K562 (cell line): Measurements from ENCODE around the gene DCAF11. TPM values are rescaled to one million over a fixed set of nuclear protein-coding genes. Genes with fewer than 3 reads are reported as not detected.
A peak's percentile ranks its signal among the peaks of the same experiment; 100 is the strongest.

ENCODE experiments used
- ATF4 ChIP-seq: fragments of 450-650 bp; formaldehyde crosslinking; IDR thresholded peaks from 2 replicates; pipeline ENCODE4 v1.4.0; 2022; ENCODE audit warnings: mild to moderate bottlenecking, moderate library complexity
- CTBP1 ChIP-seq: fragments of 450-650 bp; IDR thresholded peaks from 2 replicates; pipeline ENCODE4 v1.6.1; 2016; ENCODE audit warnings: borderline replicate concordance
- DACH1 ChIP-seq: fragments of 450-650 bp; IDR thresholded peaks from 2 replicates; pipeline ENCODE4 v1.6.1; 2018; ENCODE audit not compliant: partially characterized antibody
- GMEB1 ChIP-seq: fragments of 250-450 bp; sonication (Bioruptor Pico); IDR thresholded peaks from 2 replicates; pipeline ENCODE4 v1.4.0; 2020; ENCODE audit warnings: mild to moderate bottlenecking
- GTF2F1 ChIP-seq: IDR thresholded peaks from 2 replicates; pipeline ENCODE4 v1.6.1; 2011; ENCODE audit warnings: low read depth, low read length, improper control_type of control experiment
- HDAC1 ChIP-seq, 2 experiments: fragments of 450-650 bp; IDR thresholded peaks; 2 replicates each; pipeline ENCODE4 v1.6.1; 2016 to 2017; ENCODE audit warnings: inconsistent platforms in 1 of 2, mild to moderate bottlenecking in 1 of 2, moderate library complexity in 1 of 2
- HINFP ChIP-seq: fragments of 450-650 bp; conservative IDR thresholded peaks from 2 replicates; pipeline ENCODE4 v1.6.1; 2016; ENCODE audit warnings: missing genetic modification characterization, low read depth, mild to moderate bottlenecking, control low read depth, missing compliant biosample characterization
- MCM5 ChIP-seq: fragments of 450-650 bp; IDR thresholded peaks from 2 replicates; pipeline ENCODE4 v1.6.1; 2016; ENCODE audit warnings: low read depth
- PKNOX1 ChIP-seq: fragments of 450-650 bp; IDR thresholded peaks from 2 replicates; pipeline ENCODE4 v1.6.1; 2016
- PRDM10 ChIP-seq: fragments of 450-650 bp; IDR thresholded peaks from 2 replicates; pipeline ENCODE4 v1.6.1; 2018; ENCODE audit not compliant: partially characterized antibody
- PTRF ChIP-seq: fragments of 450-650 bp; IDR thresholded peaks from 2 replicates; pipeline ENCODE4 v1.6.1; 2016; ENCODE audit warnings: mild to moderate bottlenecking, missing genetic modification characterization, missing compliant biosample characterization
- SP1 ChIP-seq: sonication (generic); formaldehyde crosslinking; IDR thresholded peaks from 2 replicates; pipeline ENCODE4 v1.8.1; 2022; ENCODE audit warnings: mild to moderate bottlenecking, missing genetic modification reagents
- STAT5A ChIP-seq: IDR thresholded peaks from 2 replicates; pipeline ENCODE4 v1.6.1; 2012; ENCODE audit warnings: low read length, inconsistent platforms, borderline replicate concordance
- TFE3 ChIP-seq: fragments of 450-650 bp; formaldehyde crosslinking; IDR thresholded peaks from 2 replicates; pipeline ENCODE4 v1.4.0; 2020; ENCODE audit warnings: mild to moderate bottlenecking, mixed read lengths
- XRCC5 ChIP-seq: fragments of 200-400 bp; formaldehyde crosslinking; IDR thresholded peaks from 2 replicates; pipeline ENCODE4 v1.6.1; 2017; ENCODE audit warnings: low read depth, mild to moderate bottlenecking, low read length
- ZKSCAN3 ChIP-seq: fragments of 250-450 bp; sonication (Bioruptor Pico); IDR thresholded peaks from 2 replicates; pipeline ENCODE4 v1.4.0; 2020
- ZNF766 ChIP-seq: fragments of 200-800 bp; sonication (Bioruptor generic); conservative IDR thresholded peaks from 2 replicates; pipeline ENCODE4 v1.6.1; 2016; ENCODE audit warnings: missing genetic modification characterization, missing compliant biosample characterization
- polyA plus RNA-seq, 8 experiments: library from polyadenylated mRNA; depleted of rRNA in 4 of 8; stranded (reverse) in 5 of 8; unstranded in 3 of 8; fragments of >200 nt; fragmentation: Nextera tagmentation in 2 of 8; fragmentation: Illumina TruSeq in 1 of 8; extraction: Ambion mirVana in 2 of 8; extraction: Trizol in 1 of 8; gene quantifications; 2 replicates each; pipeline versions ENCODE4 v1.2.1 to v1.2.3, GENCODE V29; 2011 to 2014; ENCODE audit warnings: inconsistent platforms in 1 of 8, missing spikeins in 1 of 8
- total RNA-seq, 7 experiments: library from RNA; depleted of rRNA in 6 of 7; stranded (reverse); fragments of >200 nt in 6 of 7; fragmentation: Illumina TruSeq in 2 of 7; extraction: Trizol in 2 of 7; gene quantifications; 2 replicates each; pipeline versions ENCODE4 v1.2.1 to v1.2.3, GENCODE V29; 2011 to 2021; ENCODE audit warnings: low replicate concordance in 1 of 7

DCAF11 gene
- total and polyA plus RNA-seq, 9 of the 15 experiments (the other 6 are each of a cell fraction or from before 2014, with no cell fraction given), result 8.5 to 46.2 (median 36.4) TPM

- peak; percentile 75 for TF ChIP-seq PRDM10
- TF ChIP-seq DACH1, result no peak
- TF ChIP-seq ZNF766 (CRISPR knock-in tag), result no peak
- no peak for TF ChIP-seq GTF2F1
- TF ChIP-seq HINFP, result no peak
- no peak for TF ChIP-seq PTRF
- no peak for TF ChIP-seq ZKSCAN3 (CRISPR knock-in tag)
- peak; percentile 20; the same call in 1 of the 2 replicates for TF ChIP-seq PKNOX1
- no peak for TF ChIP-seq ATF4 (CRISPR knock-in tag)
- TF ChIP-seq CTBP1, result peak; percentile 42; the same call in 1 of the 2 replicates
- TF ChIP-seq TFE3, result peak; percentile 96
- no peak for TF ChIP-seq GMEB1
- no peak for TF ChIP-seq XRCC5
- TF ChIP-seq SP1 (CRISPR knock-in tag), result no peak
- no peak for TF ChIP-seq STAT5A
- no peak for TF ChIP-seq MCM5
- TF ChIP-seq HDAC1 (IDR thresholded peaks at IDR 0.05), result peak in 1 of 2 experiments; percentile 63; a peak in 1 of 4 replicates
Observed at GRCh38 chr14:24095271-24096068, 19.1 kb upstream of the DCAF11 start (continued).
